ENCODE data around the gene KIAA0753. TPM values are rescaled to one million over a fixed set of nuclear protein-coding genes. Genes with fewer than 3 reads are reported as not detected.

KIAA0753 gene
- 8.7 and 10.8 TPM in 2 replicates for total RNA-seq (2014; rRNA removed; shearing (Covaris generic))

GRCh38 chr17:6640536-6641246, at the start of gene KIAA0753, which contains the start of gene TXNDC17:
TSS of gene KIAA0753 (minus strand) at chr17:6640711. CDS start at chr17:6635103, 5,608 bp downstream.
TSS of gene TXNDC17 (plus strand) at chr17:6641060. CDS start at chr17:6641083, 23 bp downstream.
- peak; percentile 87 for DNase-seq (ENCODE audit: low read depth)

DNA sequence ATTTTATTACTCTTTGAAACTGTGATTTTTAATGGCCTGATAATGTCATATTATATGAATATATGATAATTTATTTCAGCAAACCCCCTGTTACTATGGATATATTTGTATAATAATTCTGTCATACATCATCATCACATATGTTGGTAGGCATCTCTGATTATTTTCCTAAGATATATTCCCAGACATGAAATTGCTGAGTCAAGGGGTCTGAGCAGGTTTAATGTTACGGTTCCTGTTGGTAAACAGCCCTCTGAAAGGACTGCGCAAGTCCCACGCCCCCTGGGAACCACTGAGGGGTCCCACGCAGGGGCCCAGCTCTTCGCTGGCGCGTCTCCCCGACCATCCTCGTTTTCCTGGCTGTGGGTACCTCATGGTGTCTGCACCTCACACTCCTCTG, 48.4 kb upstream of the KIAA0753 start:
- no peak for DNase-seq (ENCODE audit: low read depth)

GRCh38 chr17:6686026-6686425, 45.5 kb upstream of the KIAA0753 start:
- no peak for DNase-seq (ENCODE audit: low read depth)

GRCh38 chr17:6684881-6685767, 44.6 kb upstream of the KIAA0753 start:
- no peak for DNase-seq (ENCODE audit: low read depth)

- no peak for DNase-seq (ENCODE audit: low read depth)
Measured at GRCh38 chr17:6684460-6684783, 43.9 kb upstream of the KIAA0753 start.

GRCh38 chr17:6683730-6684459, 43.4 kb upstream of the KIAA0753 start:
- no peak for DNase-seq (ENCODE audit: low read depth)

GRCh38 chr17:6683081-6683684, 42.7 kb upstream of the KIAA0753 start:
- DNase-seq (ENCODE audit: low read depth): no peak

GRCh38 chr17:6682339-6682738, 41.8 kb upstream of the KIAA0753 start:
- DNase-seq (ENCODE audit: low read depth): no peak

GRCh38 chr17:6681671-6682070, 41.2 kb upstream of the KIAA0753 start:
- no peak for DNase-seq (ENCODE audit: low read depth)

GRCh38 chr17:6681176-6681575, 40.7 kb upstream of the KIAA0753 start:
- no peak for DNase-seq (ENCODE audit: low read depth)

DNA sequence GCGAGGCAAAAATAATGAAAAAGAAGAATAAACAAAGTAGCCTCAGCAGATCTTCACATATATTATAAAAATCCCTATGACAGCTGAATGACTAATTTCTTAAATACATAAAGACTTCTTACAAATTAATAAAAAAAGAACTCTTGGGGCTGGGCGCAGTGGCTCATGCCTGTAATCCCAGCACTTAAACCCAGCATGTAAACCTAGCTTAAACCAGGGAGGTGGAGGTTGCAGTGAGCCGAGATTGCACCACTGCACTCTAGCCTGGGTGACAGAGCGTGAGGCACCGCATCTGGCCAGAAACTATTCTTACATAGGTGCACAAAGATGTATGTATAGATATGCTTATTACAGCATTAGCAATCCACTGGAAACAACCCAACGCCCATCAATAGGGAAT, 38.7 kb upstream of the KIAA0753 start:
- no peak for DNase-seq (ENCODE audit: low read depth)

DNA sequence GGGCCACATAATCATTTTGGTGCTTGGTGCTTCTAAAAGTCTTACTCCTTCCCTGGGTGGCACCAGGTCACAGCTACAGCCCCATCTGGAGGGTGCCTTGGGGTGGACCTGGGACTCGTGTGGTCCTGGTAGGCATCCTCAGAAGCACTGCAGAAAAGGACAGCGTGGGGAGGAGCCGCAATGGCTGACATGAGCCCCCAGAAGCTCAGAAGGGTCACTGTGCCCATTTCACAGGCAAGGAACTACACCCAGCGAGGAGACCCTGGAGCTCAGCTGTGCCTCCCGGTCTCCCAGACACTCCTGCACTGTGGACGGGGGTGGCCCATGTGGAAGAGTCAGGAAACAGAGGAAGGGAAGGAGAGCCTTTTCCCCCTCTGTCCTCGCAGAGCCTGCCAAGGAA, 37.4 kb upstream of the KIAA0753 start:
- DNase-seq (ENCODE audit: low read depth): no peak

DNA sequence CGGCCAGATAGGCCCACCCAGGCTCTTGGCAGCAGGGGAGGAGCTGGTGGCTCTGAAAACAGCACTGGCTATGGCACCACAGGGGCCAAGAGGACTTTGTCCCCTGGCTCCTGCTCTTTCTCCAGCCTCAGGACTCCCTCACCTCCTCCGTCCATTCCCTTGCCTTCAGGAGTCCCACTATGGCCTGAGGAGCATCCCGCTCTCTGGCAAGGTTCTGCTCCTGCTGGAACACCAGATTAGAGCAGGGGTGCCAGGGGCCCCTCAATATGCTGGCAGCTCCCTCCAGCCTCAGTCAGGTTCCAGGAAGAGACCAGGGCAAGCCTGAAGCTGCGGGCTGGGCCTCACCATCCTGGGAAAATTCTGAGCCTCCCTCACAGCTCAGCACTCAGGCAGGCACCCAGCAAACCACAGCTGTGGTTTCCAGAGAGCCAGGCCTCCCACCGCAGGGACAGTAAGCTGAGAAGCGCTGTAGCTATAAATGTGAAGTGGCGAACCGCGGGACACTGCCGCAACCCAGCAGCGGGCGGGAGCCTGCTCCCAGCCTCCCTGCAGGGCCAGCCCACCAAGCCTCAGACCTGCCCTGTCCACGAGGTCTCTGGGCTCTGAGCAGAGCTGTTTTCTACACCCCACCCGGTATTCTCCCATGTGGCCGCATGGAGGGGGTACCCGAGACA, 36.8 kb upstream of the KIAA0753 start:
- peak; percentile 47 for DNase-seq (ENCODE audit: low read depth)

DNA sequence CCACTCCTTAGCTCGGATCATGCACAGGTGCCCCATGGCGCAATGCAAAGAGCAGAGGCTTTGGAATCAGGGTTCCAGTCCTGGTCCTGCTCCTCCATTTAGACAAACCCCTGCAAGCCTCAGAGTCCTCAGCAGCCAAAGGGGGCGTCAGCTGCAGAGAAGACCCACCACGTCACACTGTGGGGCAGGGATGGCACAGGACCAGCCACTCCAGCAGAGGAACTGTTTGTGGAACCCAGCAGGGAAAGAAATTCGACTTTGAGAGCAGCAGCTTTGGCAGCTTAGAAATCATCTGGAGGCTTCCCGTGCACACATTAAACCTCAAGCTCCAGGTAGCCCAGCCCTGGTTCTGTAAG, 36.3 kb upstream of the KIAA0753 start:
- no peak for DNase-seq (ENCODE audit: low read depth)

DNA sequence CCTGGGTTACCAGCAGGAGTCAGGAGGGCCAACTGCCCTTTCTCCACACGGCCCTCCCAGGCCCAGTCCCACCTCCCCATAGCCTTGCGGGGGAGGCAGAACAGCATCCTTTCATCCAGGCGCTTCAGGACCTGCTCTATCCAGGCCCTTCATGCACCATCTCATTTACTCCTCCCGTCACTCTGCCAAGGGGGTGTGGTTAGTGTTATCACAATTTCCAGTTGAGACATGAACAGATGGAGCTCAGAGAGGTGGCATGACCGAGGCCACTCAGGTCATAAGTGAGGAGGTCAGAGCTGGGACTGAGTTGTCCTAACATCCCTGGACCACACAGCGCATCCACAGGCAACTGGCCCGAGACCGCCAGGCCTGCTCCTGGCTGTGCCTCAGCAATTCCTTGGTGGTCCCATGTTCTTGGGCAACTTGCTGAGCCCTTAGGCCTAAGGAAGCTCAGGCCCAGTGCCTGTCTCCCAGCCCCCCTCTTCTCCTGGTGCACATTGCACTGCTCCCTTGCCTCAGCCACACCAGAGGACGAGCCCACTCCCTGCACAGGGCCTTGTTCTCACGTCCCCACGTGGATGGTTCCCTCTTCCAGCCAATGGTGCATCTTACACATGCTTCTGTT, 34.8 kb upstream of the KIAA0753 start:
- DNase-seq (ENCODE audit: low read depth): no peak

GRCh38 chr17:6674586-6674985, 34.1 kb upstream of the KIAA0753 start:
- no peak for DNase-seq (ENCODE audit: low read depth)

DNA sequence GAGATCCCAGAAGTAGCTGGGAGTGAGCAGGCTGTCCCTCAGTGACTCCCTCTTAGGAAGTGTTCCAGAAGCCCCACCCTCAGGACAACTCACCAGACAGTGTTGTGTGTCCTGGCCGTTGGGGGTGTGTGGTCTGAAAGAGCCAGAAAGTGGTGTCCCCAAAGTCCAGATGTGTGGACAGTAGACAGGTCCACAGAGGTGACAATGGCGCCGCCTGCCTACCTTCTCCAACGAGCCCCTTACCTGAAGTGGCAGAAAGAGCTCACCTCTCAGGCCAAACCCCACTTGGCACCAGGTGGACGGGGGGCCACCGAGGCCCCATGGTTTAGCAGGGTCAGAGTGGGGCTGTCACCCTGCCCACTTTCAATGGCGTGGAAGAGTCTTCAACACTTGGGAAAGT, 30.9 kb upstream of the KIAA0753 start:
- no peak for DNase-seq (ENCODE audit: low read depth)

DNA sequence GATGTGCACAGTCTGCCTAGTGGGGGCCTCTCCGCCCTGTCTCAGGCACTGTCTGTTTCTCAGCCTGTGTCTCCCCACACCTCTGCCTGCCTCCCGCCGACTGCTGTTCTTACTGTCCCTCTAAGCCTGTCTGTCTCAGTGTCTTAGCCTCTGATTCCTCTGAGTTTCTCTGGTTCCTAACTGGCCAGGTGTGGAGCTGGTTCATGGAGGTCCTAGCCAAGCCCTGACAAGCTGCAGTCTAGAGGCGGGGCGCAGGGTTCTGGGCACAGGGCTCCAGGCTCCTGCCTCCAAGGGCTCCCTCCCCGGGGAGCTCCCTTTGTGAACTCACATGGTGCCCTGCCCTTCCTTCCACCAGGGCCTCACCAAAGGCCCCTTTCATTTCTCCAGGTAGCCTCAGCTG, 30.5 kb upstream of the KIAA0753 start:
- DNase-seq (ENCODE audit: low read depth): no peak

DNA sequence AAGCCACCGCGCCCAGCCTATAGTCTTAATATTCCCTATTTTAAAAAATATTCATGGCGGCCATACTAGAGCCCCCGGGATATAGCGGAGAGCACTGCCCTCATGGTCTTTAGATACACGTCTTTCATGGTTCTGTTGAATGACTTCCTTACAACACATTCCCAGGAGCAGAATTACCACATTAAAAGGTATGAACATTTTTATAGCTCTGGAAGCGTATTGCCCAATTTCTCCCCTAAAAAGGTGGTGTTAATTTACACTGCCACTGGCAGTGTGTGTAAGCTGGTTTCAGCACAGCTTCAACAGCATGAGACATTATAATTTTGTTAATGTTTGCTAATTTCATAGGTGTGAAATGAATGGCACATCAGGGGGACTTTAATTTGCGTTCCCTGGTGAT, 30.1 kb upstream of the KIAA0753 start:
- no peak for DNase-seq (ENCODE audit: low read depth)

DNA sequence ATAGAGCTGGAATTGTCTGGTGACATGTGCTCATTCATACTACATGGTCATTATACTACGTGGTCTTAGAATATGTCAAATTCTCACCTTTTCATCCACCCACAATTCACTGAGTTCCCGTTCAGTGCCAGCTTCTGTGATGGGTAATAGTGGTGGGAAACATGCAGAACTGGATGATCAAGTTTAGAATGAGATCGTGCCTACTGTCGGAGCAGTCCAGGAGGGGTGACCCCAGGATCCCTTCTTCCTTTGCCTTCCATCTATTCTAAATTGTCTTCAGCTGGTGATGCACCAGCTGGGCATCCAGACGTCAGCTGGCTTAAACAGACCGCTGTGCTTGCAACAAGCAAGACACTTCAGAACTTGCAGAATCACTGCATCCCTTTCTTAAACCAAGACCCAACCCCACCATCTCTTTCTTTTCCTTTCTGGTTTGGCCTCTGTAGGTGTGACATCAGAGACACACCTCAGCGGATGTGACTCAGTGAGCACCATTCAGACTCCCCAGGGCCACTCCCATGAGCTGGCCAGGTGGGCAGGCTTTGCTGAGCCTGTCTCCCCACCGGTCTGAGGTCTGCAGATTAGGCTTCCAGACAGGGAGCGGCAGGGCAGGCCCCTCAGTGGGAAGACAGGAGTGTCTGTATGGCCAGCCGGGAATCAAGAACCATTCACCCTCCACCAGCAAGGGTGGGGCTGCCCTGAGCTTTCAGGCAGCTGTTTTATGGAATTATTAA, 29.1 kb upstream of the KIAA0753 start:
- DNase-seq (ENCODE audit: low read depth): no peak

Measured in RPMI7951 (cell line).